ENCODE measurements around the gene TFPI. TPM values are rescaled to one million over a fixed set of nuclear protein-coding genes. Genes with fewer than 3 reads are reported as not detected.
A peak's percentile ranks its signal among the peaks of the same experiment; 100 is the strongest.

Gene TFPI
- total and polyA plus RNA-seq, 10 of the 15 experiments (the other 5 are each of a cell fraction or from before 2014, with no cell fraction given) = 0.07 to 0.59 (median 0.34) TPM

DNA sequence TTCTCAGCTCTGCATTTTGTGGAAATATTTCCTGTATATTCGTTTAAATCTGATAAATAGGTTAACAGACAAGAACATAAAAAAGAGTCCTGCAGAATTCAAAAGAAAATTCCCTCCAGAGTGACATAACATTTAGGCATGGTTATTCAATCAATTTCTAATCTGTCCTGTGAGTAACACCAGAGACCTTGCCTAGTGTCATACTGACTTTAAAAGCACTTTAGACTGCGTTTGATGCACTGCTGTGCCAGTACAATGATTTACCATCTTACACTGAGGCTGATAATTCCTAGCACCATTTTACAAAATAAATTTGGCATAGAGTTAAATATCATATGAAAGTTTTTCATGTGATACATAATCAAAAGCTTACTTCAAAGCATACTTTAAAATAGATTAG, 70.7 kb downstream of the TFPI start:
- in situ Hi-C loops (cut with MboI) = no loop called here
- RAD21 ChIA-PET (ENCODE audit: unreplicated experiment) = interaction anchor here (1.2 to 1.4 kb wide), 3 partner anchors 16 to 596 kb away, joined by 3 read pairs; no protein-coding TSS in a partner anchor
- no peak for TF ChIP-seq RB1 (IDR thresholded peaks at IDR 0.05; ENCODE audit: borderline replicate concordance)
- no peak for TF ChIP-seq CHD2 (IDR thresholded peaks at IDR 0.05; ENCODE audit: borderline replicate concordance, low read depth, low read length)
- TF ChIP-seq NR2C1 (IDR thresholded peaks at IDR 0.05) = no peak
- no peak for TF ChIP-seq RAD21 (IDR thresholded peaks at IDR 0.05; ENCODE audit: insufficient read depth, low read depth, low read length)
- TF ChIP-seq, protein P1, sequence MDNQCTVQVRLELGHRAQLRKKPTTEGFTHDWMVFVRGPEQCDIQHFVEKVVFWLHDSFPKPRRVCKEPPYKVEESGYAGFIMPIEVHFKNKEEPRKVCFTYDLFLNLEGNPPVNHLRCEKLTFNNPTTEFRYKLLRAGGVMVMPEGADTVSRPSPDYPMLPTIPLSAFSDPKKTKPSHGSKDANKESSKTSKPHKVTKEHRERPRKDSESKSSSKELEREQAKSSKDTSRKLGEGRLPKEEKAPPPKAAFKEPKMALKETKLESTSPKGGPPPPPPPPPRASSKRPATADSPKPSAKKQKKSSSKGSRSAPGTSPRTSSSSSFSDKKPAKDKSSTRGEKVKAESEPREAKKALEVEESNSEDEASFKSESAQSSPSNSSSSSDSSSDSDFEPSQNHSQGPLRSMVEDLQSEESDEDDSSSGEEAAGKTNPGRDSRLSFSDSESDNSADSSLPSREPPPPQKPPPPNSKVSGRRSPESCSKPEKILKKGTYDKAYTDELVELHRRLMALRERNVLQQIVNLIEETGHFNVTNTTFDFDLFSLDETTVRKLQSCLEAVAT (IDR thresholded peaks at IDR 0.05) = no peak
- no peak for TF ChIP-seq HCFC1 (IDR thresholded peaks at IDR 0.05; ENCODE audit: low read length)
- no peak for TF ChIP-seq MEF2B (IDR thresholded peaks at IDR 0.05; ENCODE audit: partially characterized antibody, poor library complexity, severe bottlenecking)
- TF ChIP-seq, protein P2, sequence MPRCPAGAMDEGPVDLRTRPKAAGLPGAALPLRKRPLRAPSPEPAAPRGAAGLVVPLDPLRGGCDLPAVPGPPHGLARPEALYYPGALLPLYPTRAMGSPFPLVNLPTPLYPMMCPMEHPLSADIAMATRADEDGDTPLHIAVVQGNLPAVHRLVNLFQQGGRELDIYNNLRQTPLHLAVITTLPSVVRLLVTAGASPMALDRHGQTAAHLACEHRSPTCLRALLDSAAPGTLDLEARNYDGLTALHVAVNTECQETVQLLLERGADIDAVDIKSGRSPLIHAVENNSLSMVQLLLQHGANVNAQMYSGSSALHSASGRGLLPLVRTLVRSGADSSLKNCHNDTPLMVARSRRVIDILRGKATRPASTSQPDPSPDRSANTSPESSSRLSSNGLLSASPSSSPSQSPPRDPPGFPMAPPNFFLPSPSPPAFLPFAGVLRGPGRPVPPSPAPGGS (IDR thresholded peaks at IDR 0.05; ENCODE audit: borderline replicate concordance, insufficient read depth, low read depth, low read length, poor library complexity, severe bottlenecking) = no peak
- no peak for TF ChIP-seq ZZZ3 (IDR thresholded peaks at IDR 0.05; ENCODE audit: control insufficient read depth, insufficient read length, low read depth)
- TF ChIP-seq, protein P3, sequence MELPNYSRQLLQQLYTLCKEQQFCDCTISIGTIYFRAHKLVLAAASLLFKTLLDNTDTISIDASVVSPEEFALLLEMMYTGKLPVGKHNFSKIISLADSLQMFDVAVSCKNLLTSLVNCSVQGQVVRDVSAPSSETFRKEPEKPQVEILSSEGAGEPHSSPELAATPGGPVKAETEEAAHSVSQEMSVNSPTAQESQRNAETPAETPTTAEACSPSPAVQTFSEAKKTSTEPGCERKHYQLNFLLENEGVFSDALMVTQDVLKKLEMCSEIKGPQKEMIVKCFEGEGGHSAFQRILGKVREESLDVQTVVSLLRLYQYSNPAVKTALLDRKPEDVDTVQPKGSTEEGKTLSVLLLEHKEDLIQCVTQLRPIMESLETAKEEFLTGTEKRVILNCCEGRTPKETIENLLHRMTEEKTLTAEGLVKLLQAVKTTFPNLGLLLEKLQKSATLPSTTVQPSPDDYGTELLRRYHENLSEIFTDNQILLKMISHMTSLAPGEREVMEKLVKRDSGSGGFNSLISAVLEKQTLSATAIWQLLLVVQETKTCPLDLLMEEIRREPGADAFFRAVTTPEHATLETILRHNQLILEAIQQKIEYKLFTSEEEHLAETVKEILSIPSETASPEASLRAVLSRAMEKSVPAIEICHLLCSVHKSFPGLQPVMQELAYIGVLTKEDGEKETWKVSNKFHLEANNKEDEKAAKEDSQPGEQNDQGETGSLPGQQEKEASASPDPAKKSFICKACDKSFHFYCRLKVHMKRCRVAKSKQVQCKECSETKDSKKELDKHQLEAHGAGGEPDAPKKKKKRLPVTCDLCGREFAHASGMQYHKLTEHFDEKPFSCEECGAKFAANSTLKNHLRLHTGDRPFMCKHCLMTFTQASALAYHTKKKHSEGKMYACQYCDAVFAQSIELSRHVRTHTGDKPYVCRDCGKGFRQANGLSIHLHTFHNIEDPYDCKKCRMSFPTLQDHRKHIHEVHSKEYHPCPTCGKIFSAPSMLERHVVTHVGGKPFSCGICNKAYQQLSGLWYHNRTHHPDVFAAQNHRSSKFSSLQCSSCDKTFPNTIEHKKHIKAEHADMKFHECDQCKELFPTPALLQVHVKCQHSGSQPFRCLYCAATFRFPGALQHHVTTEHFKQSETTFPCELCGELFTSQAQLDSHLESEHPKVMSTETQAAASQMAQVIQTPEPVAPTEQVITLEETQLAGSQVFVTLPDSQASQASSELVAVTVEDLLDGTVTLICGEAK (IDR thresholded peaks at IDR 0.05; ENCODE audit: borderline replicate concordance) = no peak
- TF ChIP-seq MEF2A (IDR thresholded peaks at IDR 0.05; ENCODE audit: insufficient read depth, low read depth, low read length) = no peak
- TF ChIP-seq, protein P4, sequence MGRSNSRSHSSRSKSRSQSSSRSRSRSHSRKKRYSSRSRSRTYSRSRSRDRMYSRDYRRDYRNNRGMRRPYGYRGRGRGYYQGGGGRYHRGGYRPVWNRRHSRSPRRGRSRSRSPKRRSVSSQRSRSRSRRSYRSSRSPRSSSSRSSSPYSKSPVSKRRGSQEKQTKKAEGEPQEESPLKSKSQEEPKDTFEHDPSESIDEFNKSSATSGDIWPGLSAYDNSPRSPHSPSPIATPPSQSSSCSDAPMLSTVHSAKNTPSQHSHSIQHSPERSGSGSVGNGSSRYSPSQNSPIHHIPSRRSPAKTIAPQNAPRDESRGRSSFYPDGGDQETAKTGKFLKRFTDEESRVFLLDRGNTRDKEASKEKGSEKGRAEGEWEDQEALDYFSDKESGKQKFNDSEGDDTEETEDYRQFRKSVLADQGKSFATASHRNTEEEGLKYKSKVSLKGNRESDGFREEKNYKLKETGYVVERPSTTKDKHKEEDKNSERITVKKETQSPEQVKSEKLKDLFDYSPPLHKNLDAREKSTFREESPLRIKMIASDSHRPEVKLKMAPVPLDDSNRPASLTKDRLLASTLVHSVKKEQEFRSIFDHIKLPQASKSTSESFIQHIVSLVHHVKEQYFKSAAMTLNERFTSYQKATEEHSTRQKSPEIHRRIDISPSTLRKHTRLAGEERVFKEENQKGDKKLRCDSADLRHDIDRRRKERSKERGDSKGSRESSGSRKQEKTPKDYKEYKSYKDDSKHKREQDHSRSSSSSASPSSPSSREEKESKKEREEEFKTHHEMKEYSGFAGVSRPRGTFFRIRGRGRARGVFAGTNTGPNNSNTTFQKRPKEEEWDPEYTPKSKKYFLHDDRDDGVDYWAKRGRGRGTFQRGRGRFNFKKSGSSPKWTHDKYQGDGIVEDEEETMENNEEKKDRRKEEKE (IDR thresholded peaks at IDR 0.05) = no peak
- no peak for TF ChIP-seq NFXL1 (IDR thresholded peaks at IDR 0.05; ENCODE audit: borderline replicate concordance)

More for the DNA sequence above, 70.7 kb downstream of the TFPI start:
- no peak overlapping the region for H3K4me2 ChIP-seq (ENCODE audit: control insufficient read depth, insufficient read depth)
- peak; percentile 39; the same call in 2 of the 3 replicates for ATAC-seq
- no peaks in the 10 kb centered on the region for H3K4me1 ChIP-seq (ENCODE audit: control insufficient read depth, insufficient read depth, low read length)
- FAIRE-seq = peak; percentile 68
- H3K36me3 ChIP-seq (ENCODE audit: control insufficient read depth in 2 of 2, insufficient read depth in 2 of 2, low read length in 1 of 2) = no peaks in the 10 kb centered on the region
- BruUV-seq (replicated peaks) = no TSS peak
- H2AFZ ChIP-seq (ENCODE audit: control insufficient read depth, low read depth, low read length) = no peak overlapping the region
- no peak for DNase-seq (ENCODE audit: low read depth, low spot score)
- intact Hi-C loops (cut with micrococcal nuclease; ENCODE audit: unreplicated experiment) = no loop called here
- no peaks in the 10 kb centered on the region for H4K20me1 ChIP-seq (ENCODE audit: control insufficient read depth, insufficient read depth)
- ChIA-PET POLR2A (no interaction called here), CTCF (interaction anchor here (1.3 to 1.7 kb wide), 2 partner anchors 12 to 16 kb away, joined by 5 to 15 read pairs; no protein-coding TSS in a partner anchor), SMC1A (ENCODE audit: uncharacterized antibody, unreplicated experiment) (interaction anchor here (0.7 to 1.7 kb wide), 5 partner anchors 12 to 564 kb away, joined by 3 to 5 read pairs (median 3); no protein-coding TSS in a partner anchor)
- H3K79me2 ChIP-seq (ENCODE audit: control insufficient read depth, insufficient read depth, low read length) = no peaks in the 10 kb centered on the region
- H3K27me3 ChIP-seq (replicated peaks in 1 of 2; ENCODE audit: control insufficient read depth in 2 of 2, insufficient read depth in 2 of 2, low read length in 1 of 2) = no peaks in the 10 kb centered on the region
- H3K9ac ChIP-seq (ENCODE audit: control insufficient read depth, insufficient read depth, low read length) = no peak overlapping the region
- no peaks in the 10 kb centered on the region; the same call in 2 of the 3 replicates for H3K9me3 ChIP-seq (replicated peaks; ENCODE audit: control insufficient read depth, insufficient read depth, low read length)
- WGBS (ENCODE audit: insufficient coverage, insufficient replicate concordance, low lambda C conversion rate, missing lambda C conversion rate) = 4% methylated on average over 2 of the region's 2 CpGs
- no peak overlapping the region for H3K4me3 ChIP-seq
- H3K27ac ChIP-seq (ENCODE audit: control insufficient read depth, insufficient read depth) = no peak overlapping the region

Measured in GM12878 (cell line).